ENCODE results near the gene C2orf42.

The C2orf42 gene

GRCh38 chr2:70101174-70101573, 89.6 kb downstream of the C2orf42 start:
- Histone ChIP-seq H3K36me3 (replicated peaks) (no peaks in the 10 kb centered on the region), H3K4me3 (ENCODE audit: low read depth, low read length) (no peak overlapping the region), H3K27me3 (replicated peaks) (no peaks in the 10 kb centered on the region), H3K27ac (no peak overlapping the region)
- DNase-seq = no peak
- no peak for TF ChIP-seq CTCF (IDR thresholded peaks at IDR 0.05; ENCODE audit: low read depth, low read length, missing control alignments)
- in situ Hi-C loops (cut with HindIII; ENCODE audit: low pct_ligation_motif_present, low sequenced_read_pairs) = no loop called here
